ENCODE results near the gene USP10.

USP10 gene

DNA sequence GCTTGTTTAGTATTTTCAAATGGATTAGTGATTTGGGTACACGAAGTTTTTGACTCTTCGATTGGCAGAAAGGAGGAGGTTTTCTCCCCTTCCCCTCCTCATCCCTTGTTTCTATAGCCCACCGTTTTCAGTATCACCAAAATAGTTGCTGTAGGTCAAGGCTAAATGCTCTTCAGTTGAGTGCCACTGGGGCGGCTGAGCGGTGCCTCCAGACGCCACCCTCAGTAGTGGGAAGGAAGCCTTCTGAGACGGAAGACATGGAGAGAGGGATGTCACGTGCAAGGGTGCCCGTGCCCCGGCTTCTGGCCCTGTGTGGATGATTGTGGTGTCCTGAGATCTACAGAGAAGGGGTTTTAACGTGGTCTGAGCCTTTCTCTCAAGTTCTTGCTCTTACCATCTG lies 80.3 kb downstream of the USP10 start:
- Histone ChIP-seq H3K4me1 (ENCODE audit: control insufficient read depth, insufficient read depth, low read length, poor library complexity, severe bottlenecking) (no peaks in the 10 kb centered on the region), H3K9me3 (ENCODE audit: control insufficient read depth, low read length) (no peaks in the 10 kb centered on the region), H3K4me3 (ENCODE audit: extremely low read depth, insufficient read depth, low read length, poor library complexity, severe bottlenecking) (no peak overlapping the region), H3K36me3 (ENCODE audit: control insufficient read depth, insufficient read depth, low read length) (peaks cover 54% of the 10 kb centered on the region), H3K27ac (ENCODE audit: low read depth, low read length, severe bottlenecking) (no peak overlapping the region)
- WGBS, 2 experiments (ENCODE audit: insufficient coverage in 2 of 2): 94% methylated on average over 7 of the region's 11 CpGs; no CpG with 5 or more reads in 1 of the 2 experiments

DNA sequence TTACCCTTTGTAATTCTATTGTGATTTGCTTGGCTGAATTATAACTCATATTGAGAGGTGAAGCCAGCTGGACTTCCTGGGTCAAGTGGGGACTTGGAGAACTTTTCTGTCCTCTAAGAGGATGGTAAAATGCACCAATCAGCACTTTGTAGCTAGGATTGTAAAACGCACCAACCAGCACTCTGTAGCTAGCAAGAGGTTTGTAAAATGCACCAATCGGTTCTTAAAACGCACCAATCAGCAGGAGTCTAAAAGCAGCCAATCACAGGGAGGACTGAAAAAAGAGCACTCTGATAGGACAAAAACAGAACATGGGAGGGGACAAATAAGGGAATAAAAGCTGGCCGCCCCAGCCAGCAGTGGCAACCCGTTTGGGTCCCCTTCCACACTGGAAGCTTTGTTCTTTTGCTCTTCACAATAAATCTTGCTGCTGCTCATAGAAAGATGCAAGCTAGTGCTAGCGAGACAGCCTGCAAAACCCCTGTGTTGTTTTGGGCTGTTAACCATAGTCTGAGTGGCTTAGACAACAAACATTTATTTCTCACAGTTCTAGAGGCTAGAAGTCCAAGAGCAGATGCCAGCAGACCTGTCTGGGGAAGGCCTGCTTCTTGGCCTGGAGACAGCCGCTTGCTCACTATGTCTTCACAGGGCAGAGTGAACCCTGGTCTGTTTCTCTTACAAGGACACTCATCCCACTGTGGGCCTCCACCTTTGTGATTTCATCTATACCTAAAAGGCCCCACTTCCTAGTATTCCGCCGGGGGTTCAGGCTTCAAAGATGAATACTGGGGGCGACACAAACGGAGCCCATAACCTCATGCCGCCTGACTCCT lies 81.0 kb downstream of the USP10 start:
- Histone ChIP-seq H3K9me3 (ENCODE audit: control insufficient read depth, low read length) (no peaks in the 10 kb centered on the region), H3K27ac (ENCODE audit: low read depth, low read length, severe bottlenecking) (no peak overlapping the region), H3K4me3 (ENCODE audit: extremely low read depth, insufficient read depth, low read length, poor library complexity, severe bottlenecking) (no peak overlapping the region), H3K36me3 (ENCODE audit: control insufficient read depth, insufficient read depth, low read length) (peaks cover 47% of the 10 kb centered on the region), H3K4me1 (ENCODE audit: control insufficient read depth, insufficient read depth, low read length, poor library complexity, severe bottlenecking) (no peaks in the 10 kb centered on the region)
- 91 to 95% methylated on average over 7 to 11 of the region's 12 CpGs for WGBS, 2 experiments (ENCODE audit: insufficient coverage in 2 of 2)

DNA sequence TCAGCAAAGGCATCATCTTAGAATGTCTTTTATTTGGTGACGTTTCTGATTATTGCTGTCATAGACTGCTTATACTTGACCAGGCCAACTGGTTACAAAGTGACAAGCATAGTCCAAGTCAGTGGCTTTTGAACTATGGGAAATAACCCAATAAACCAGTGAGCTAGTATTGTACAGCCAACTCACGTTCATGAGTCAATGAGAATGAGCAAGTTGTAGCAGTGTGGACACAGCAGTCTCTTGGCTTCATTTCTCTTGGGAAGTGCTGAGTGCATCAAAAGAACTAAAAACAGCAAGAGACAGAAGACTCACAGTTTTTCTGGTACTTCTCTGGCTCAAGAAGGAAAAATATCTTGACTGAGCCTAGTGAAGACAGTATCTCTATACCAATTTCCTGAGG lies 83.0 kb downstream of the USP10 start:
- 100% methylated on average over 1 to 2 of the region's 2 CpGs for WGBS, 2 experiments (ENCODE audit: insufficient coverage in 2 of 2)
- Histone ChIP-seq H3K4me3 (ENCODE audit: extremely low read depth, insufficient read depth, low read length, poor library complexity, severe bottlenecking) (no peak overlapping the region), H3K9me3 (ENCODE audit: control insufficient read depth, low read length) (no peaks in the 10 kb centered on the region), H3K36me3 (ENCODE audit: control insufficient read depth, insufficient read depth, low read length) (peaks cover 26% of the 10 kb centered on the region), H3K4me1 (ENCODE audit: control insufficient read depth, insufficient read depth, low read length, poor library complexity, severe bottlenecking) (no peaks in the 10 kb centered on the region), H3K27ac (ENCODE audit: low read depth, low read length, severe bottlenecking) (no peak overlapping the region)

DNA sequence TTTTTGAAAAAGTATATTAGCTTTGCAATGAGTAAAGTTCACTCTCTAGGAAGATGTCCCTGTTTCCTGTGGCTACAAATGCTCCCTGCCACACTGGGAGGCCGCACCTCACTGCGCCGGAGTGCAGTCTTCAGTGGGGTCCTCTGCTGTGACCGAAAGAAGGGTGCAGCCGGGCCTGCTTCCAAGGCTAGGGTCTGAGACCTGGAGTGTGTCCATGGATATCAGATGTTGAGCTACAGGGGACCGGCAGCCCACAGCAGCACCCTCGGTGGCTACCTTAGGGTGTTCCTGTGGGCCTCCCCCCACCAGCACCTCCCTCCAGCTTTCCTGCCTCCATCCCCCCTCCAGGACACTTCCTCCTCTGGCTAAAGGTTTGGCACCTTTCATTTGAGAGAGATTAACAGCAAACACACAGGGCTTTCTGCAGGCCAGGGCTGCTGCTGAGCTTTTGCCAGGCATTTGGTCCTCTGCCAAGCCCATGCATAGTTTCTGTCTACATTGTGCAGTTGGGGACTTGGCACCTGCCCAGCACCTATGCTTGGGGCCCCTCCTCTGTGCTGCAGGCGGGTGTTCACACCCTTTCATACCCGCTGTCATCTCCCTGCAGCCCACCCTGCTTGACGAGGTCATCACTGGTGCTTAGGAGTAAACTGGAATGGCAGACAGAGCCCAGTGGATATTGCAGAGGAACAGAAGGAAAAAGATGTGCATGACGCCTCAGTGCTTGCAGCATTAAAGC lies 86.2 kb downstream of the USP10 start:
- no peak overlapping the region for H3K27ac ChIP-seq (ENCODE audit: low read depth, low read length, severe bottlenecking)
- no peaks in the 10 kb centered on the region for H3K4me1 ChIP-seq (ENCODE audit: control insufficient read depth, insufficient read depth, low read length, poor library complexity, severe bottlenecking)
- H3K9me3 ChIP-seq (ENCODE audit: control insufficient read depth, low read length): no peaks in the 10 kb centered on the region
- 90 to 92% methylated on average over 8 to 11 of the region's 11 CpGs for WGBS, 2 experiments (ENCODE audit: insufficient coverage in 2 of 2)
- H3K4me3 ChIP-seq (ENCODE audit: extremely low read depth, insufficient read depth, low read length, poor library complexity, severe bottlenecking): no peak overlapping the region
- no peaks in the 10 kb centered on the region for H3K36me3 ChIP-seq (ENCODE audit: control insufficient read depth, insufficient read depth, low read length)

DNA sequence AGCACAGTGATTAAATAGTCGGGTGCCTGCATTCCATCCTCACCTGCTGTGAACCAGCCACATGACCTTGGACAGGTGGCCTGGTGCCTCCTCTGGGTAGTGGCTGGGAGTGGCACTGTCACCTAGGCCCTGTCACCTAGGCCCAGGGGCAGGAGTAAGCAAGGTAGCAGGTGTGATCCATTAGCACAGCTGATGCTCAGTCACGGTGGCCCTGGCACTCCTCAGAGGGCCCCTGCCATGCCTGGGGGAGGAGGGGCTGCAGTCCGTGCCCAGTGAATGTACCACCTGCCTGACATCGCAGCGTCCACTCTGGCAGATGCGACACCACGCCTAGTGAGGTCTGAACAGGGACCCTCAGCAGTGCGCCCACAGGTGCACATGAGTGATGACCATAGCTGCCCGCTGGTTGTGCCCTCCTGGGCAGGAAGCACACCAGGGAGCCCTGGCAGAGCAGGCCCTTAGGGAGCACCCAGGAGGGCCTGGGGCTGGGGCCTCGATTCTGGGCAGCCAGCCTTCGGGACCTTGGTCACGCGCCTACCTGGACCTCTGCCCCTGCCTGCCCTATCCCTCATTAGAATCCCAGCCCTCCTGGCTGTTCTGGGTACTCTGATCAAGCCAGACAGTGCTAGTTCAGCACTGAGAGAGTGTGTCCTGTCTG lies 86.9 kb downstream of the USP10 start:
- 91 to 95% methylated on average over 9 to 13 of the region's 13 CpGs for WGBS, 2 experiments (ENCODE audit: insufficient coverage in 2 of 2)

DNA sequence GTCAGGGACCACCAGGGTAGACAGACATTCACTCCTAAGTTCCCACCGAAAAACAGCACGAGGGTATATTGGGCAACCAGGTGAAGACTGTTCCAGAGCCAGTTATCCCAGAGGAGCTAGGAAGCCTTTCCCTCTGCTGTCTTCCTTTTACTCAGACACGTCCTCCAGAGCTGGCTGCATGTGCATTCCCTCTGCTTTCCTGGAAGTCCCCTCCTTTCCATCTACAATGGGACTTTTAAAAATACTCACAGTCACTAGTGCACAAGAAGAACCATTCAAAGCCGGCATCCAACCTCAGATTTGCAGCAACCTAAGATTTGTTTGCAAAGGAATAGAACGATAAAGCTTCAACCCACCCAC lies 87.4 kb downstream of the USP10 start:
- 90 to 93% methylated on average over 3 to 4 of the region's 5 CpGs for WGBS, 2 experiments (ENCODE audit: insufficient coverage in 2 of 2)
- no peak overlapping the region for H3K4me3 ChIP-seq (ENCODE audit: extremely low read depth, insufficient read depth, low read length, poor library complexity, severe bottlenecking)
- no peaks in the 10 kb centered on the region for H3K36me3 ChIP-seq (ENCODE audit: control insufficient read depth, insufficient read depth, low read length)
- no peaks in the 10 kb centered on the region for H3K4me1 ChIP-seq (ENCODE audit: control insufficient read depth, insufficient read depth, low read length, poor library complexity, severe bottlenecking)
- no peaks in the 10 kb centered on the region for H3K9me3 ChIP-seq (ENCODE audit: control insufficient read depth, low read length)
- no peak overlapping the region for H3K27ac ChIP-seq (ENCODE audit: low read depth, low read length, severe bottlenecking)

More for the DNA sequence above, 86.9 kb downstream of the USP10 start:
- no peaks in the 10 kb centered on the region for H3K4me1 ChIP-seq (ENCODE audit: control insufficient read depth, insufficient read depth, low read length, poor library complexity, severe bottlenecking)
- H3K27ac ChIP-seq (ENCODE audit: low read depth, low read length, severe bottlenecking): no peak overlapping the region
- H3K36me3 ChIP-seq (ENCODE audit: control insufficient read depth, insufficient read depth, low read length): no peaks in the 10 kb centered on the region
- H3K9me3 ChIP-seq (ENCODE audit: control insufficient read depth, low read length): no peaks in the 10 kb centered on the region
- H3K4me3 ChIP-seq (ENCODE audit: extremely low read depth, insufficient read depth, low read length, poor library complexity, severe bottlenecking): no peak overlapping the region

DNA sequence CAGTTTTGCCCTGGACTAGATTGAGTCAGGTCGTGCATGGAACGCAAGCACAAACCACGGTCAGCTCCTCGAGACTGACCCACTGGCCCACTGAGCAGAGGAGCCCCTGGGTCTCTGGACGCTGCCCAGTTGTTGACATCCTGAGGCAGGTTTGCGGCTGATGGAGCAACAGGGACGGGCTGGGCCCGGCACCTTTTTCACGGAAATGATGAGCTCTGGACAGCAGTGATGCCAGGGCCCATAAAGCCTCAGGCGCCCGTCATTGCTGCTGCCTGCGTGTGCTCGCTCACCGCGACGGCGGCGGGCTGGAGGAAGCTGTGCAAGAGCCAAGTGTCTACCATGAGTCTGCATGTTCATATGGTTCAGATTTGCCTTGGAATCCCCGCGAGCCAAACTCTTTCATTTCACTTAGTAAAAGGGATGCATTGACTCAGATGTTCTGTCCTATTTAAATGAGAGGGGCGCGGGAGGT lies 89.2 kb downstream of the USP10 start:
- Histone ChIP-seq H3K9me3 (ENCODE audit: control insufficient read depth, low read length) (no peaks in the 10 kb centered on the region), H3K4me3 (ENCODE audit: extremely low read depth, insufficient read depth, low read length, poor library complexity, severe bottlenecking) (no peak overlapping the region), H3K4me1 (ENCODE audit: control insufficient read depth, insufficient read depth, low read length, poor library complexity, severe bottlenecking) (no peaks in the 10 kb centered on the region), H3K36me3 (ENCODE audit: control insufficient read depth, insufficient read depth, low read length) (no peaks in the 10 kb centered on the region), H3K27ac (ENCODE audit: low read depth, low read length, severe bottlenecking) (no peak overlapping the region)
- WGBS, 2 experiments (ENCODE audit: insufficient coverage in 2 of 2): 94 to 95% methylated on average over 19 to 22 of the region's 22 CpGs

DNA sequence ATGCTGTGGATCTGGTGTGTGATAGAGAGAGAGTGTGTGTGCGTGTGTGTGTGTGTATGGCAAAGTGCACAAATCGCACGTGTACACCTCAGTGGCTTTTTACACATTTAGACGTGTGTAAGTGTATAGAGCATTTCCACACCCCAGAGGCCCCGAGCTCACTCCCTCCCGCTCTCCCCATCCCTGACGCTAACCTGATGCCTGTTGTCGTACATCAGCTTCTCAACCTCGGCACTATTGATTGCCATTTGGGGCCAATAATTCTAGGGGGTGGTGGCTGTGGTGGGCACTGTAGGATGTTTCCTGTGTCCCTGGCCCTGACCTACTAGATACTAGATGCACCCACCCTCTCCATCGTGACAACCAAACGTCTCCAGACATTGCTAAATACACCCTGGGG lies 89.6 kb downstream of the USP10 start:
- Histone ChIP-seq H3K9me3 (ENCODE audit: control insufficient read depth, low read length) (no peaks in the 10 kb centered on the region), H3K36me3 (ENCODE audit: control insufficient read depth, insufficient read depth, low read length) (no peaks in the 10 kb centered on the region), H3K27ac (ENCODE audit: low read depth, low read length, severe bottlenecking) (no peak overlapping the region), H3K4me1 (ENCODE audit: control insufficient read depth, insufficient read depth, low read length, poor library complexity, severe bottlenecking) (no peaks in the 10 kb centered on the region), H3K4me3 (ENCODE audit: extremely low read depth, insufficient read depth, low read length, poor library complexity, severe bottlenecking) (no peak overlapping the region)
- 77 to 81% methylated on average over 7 to 8 of the region's 11 CpGs for WGBS, 2 experiments (ENCODE audit: insufficient coverage in 2 of 2)

DNA sequence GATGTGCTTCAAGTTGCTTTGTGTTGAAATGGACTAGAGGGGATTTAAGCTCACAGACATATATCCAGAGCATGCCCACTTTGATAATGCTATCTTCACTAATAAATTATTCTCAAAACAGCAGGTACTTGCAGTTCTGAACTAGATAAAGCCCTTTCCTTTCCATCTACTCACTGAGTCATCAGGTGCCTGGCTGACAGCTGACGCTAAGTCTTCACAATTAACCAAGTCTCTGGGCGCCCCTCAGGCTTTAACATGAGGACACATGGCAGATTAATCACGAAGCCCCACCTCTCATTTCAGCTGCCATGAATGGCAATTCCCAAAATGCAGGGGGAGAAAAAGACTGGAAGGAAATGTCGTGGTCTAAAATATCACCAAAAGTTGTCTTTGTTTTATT lies 90.5 kb downstream of the USP10 start:
- Histone ChIP-seq H3K4me3 (ENCODE audit: extremely low read depth, insufficient read depth, low read length, poor library complexity, severe bottlenecking) (no peak overlapping the region), H3K4me1 (ENCODE audit: control insufficient read depth, insufficient read depth, low read length, poor library complexity, severe bottlenecking) (no peaks in the 10 kb centered on the region), H3K9me3 (ENCODE audit: control insufficient read depth, low read length) (no peaks in the 10 kb centered on the region), H3K36me3 (ENCODE audit: control insufficient read depth, insufficient read depth, low read length) (no peaks in the 10 kb centered on the region), H3K27ac (ENCODE audit: low read depth, low read length, severe bottlenecking) (no peak overlapping the region)
- WGBS, 2 experiments (ENCODE audit: insufficient coverage in 2 of 2): 80 to 93% methylated on average over 1 to 3 of the region's 4 CpGs

DNA sequence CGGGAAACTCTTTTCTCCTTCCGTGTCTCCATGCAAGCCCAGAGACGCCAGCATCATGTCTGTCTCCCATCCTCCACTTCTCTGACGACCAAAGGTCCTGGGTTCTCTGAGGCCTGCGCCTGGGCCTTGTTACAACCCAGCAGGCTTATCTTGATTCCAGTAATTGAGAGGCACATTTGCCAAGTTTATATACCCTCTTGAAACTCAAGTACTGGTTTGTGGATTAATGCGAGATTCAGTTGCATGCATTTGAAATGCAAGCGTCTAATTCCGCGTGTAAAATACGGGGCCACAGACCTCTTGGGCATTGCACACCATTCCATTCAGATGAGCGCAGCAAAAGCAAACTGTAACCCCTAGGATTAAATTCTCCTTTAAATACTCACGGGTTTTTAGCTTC lies 91.3 kb downstream of the USP10 start:
- Histone ChIP-seq H3K36me3 (ENCODE audit: control insufficient read depth, insufficient read depth, low read length) (no peaks in the 10 kb centered on the region), H3K9me3 (ENCODE audit: control insufficient read depth, low read length) (no peaks in the 10 kb centered on the region), H3K4me1 (ENCODE audit: control insufficient read depth, insufficient read depth, low read length, poor library complexity, severe bottlenecking) (no peaks in the 10 kb centered on the region), H3K4me3 (ENCODE audit: extremely low read depth, insufficient read depth, low read length, poor library complexity, severe bottlenecking) (no peak overlapping the region), H3K27ac (ENCODE audit: low read depth, low read length, severe bottlenecking) (no peak overlapping the region)
- 89 to 96% methylated on average over 10 to 11 of the region's 12 CpGs for WGBS, 2 experiments (ENCODE audit: insufficient coverage in 2 of 2)
